LNCaP clone FGC (cell line): Measurements from ENCODE around the gene TOP3B.

Experiments
- DNase-seq: peaks from one replicate; pipeline ENCODE4 v3.0.0-alpha.2; 2011; ENCODE audit warnings: low read depth
- H3K4me3 ChIP-seq: 2 replicates; pipeline ENCODE4 v1.5.1; 2011; ENCODE audit warnings: mild to moderate bottlenecking, low read depth, low read length, control low read depth
- CTCF ChIP-seq: IDR thresholded peaks from 2 replicates; pipeline ENCODE4 v1.5.1; 2012; ENCODE audit warnings: mild to moderate bottlenecking; ENCODE audit not compliant: control insufficient read depth, insufficient read depth; ENCODE audit errors: extremely low read depth

TOP3B gene

GRCh38 chr22:21937821-21938070, 44.8 kb downstream of the TOP3B start:
- no peak for DNase-seq
- H3K4me3 ChIP-seq: peak overlapping the region; percentile 57
- no peak for TF ChIP-seq CTCF

- no peak overlapping the region for H3K4me3 ChIP-seq
- TF ChIP-seq CTCF: no peak
- DNase-seq: no peak
Measured at GRCh38 chr22:21937041-21937820, 45.4 kb downstream of the TOP3B start.

- no peak for TF ChIP-seq CTCF
- DNase-seq: no peak
Measured at GRCh38 chr22:21936151-21936775, 46.3 kb downstream of the TOP3B start.

GRCh38 chr22:21933910-21934309, 48.7 kb downstream of the TOP3B start:
- no peak overlapping the region for H3K4me3 ChIP-seq
- no peak for DNase-seq
- TF ChIP-seq CTCF: no peak

More at GRCh38 chr22:21936151-21936775, 46.3 kb downstream of the TOP3B start:
- H3K4me3 ChIP-seq: no peak overlapping the region

GRCh38 chr22:21933413-21933812, 49.2 kb downstream of the TOP3B start:
- H3K4me3 ChIP-seq: no peak overlapping the region
- DNase-seq: no peak
- TF ChIP-seq CTCF: no peak

GRCh38 chr22:21932347-21932746, 50.2 kb downstream of the TOP3B start:
- no peak overlapping the region for H3K4me3 ChIP-seq
- no peak for DNase-seq
- no peak for TF ChIP-seq CTCF

GRCh38 chr22:21931056-21931455, 51.5 kb downstream of the TOP3B start:
- no peak overlapping the region for H3K4me3 ChIP-seq
- TF ChIP-seq CTCF: no peak
- no peak for DNase-seq
